ENCODE results near the gene C3orf49.
A peak's percentile ranks its signal among the peaks of the same experiment; 100 is the strongest.

C3orf49 gene, protein sequence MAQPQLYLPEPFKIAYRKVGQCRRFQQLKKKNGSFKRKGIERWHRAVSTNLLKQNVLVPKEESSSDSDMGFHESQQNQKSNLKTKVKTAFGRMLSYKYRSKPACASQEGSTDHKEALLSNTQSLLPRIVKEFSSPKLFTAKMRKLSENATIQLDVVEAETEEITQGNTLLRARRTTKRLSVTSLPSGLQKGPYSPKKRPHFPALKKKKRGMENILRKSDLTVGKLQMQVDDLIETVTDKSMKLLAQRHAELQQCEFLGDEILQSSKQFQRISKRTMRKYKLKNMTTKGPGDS

DNA sequence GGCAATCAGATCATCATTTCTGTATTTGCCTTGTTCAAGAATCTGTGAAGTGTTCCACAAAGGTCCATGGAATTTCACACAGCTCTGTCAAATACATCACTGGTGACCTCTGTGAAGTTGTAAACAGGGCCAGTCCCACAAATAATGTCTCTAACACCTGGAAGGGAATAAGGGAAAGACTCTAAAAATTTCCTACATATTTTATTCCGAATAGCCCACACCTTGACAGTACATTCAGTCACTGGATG lies at the start of gene C3orf49:
TSS of gene C3orf49 (plus strand) at position 149 of the 248 bp plus-strand sequence. CDS start 173 bp downstream, outside the sequence.
- DNase-seq (ENCODE audit: low spot score), result no peak

- DNase-seq (ENCODE audit: low spot score), result no peak
Measured at GRCh38 chr3:63774781-63775180, 44.3 kb upstream of the C3orf49 start.

GRCh38 chr3:63779227-63779626 lies 39.9 kb upstream of the C3orf49 start:
- DNase-seq (ENCODE audit: low spot score), result no peak

DNA sequence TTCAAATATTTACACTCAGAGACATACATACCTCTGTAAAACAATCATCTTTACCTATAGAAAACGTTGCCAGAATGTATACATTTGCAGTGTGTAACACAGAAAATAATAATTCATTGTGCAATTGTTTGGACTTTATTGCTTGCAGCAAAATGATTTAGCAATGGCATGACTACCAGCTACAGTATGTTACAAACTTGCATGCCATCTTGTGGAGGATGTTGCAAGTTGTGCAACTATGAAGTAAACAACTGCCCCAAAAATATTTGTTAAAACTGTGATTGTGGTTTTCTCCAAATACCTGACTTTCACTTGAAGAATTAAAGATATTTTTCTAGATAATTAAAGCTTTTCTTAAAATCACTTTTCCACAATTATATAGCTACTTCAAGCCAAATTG lies 27.1 kb upstream of the C3orf49 start:
- no peak for DNase-seq (ENCODE audit: low spot score)

DNA sequence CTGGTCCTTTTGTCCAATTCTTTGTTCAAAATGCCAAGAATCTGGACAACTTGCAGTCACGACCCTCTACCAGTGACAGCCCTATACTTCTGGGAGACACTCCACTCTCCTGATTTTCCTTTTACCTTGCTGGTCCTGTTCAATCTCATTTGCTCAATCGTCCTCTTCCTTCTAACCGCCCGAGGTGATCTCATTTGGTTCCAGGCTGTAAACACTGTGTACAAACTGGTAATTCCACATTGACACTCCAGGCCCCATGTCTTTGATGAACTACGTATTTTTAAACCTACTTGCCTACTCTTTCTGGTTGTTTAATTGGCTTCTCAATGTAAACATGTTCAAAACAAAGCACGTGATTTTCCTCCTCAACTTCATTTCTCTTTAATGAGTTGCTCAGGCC lies 23.7 kb upstream of the C3orf49 start:
- no peak for DNase-seq (ENCODE audit: low spot score)

DNA sequence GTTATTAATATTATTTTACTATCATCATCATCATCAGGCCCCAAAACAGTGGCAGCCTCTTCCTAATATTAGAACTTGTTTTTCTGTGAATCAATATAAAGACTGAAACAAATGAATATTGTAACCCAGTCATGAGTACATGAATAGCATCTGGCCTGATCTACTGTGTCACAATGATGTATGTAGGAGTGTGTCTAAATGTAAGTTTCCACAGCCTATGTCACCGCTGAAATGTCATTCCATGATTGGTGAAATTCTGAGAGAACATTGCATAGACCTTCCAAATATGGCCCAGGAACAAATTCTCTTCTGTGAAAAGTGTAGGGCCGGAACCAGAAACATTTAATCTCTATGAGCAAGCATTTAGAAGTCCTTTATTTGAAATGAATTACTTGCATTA lies 20.6 kb upstream of the C3orf49 start:
- DNase-seq (ENCODE audit: low spot score), result no peak

- DNase-seq (ENCODE audit: low spot score), result no peak
Measured at GRCh38 chr3:63798949-63799348, 20.1 kb upstream of the C3orf49 start.

GRCh38 chr3:63800097-63800496 lies 19.0 kb upstream of the C3orf49 start:
- DNase-seq (ENCODE audit: low spot score), result no peak

DNA sequence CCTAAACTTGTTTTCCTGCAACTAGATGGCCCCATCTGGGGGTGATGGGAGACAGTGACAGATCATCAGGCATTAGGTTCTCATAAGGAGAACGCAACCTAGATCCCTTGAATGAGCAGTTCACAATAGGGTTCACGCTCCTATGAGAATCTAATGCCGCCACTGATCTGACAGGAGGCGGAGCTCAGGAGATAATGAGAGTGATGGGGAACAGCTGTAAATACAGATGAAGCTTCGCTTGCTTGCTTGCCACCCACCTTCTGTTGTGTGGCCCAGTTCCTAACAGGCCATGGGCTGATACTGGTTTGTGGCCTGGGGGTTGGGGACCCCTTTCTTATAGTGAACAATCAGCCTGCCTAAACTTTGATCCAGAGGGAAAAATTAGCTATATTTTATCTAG lies 15.2 kb upstream of the C3orf49 start:
- no peak for DNase-seq (ENCODE audit: low spot score)

DNA sequence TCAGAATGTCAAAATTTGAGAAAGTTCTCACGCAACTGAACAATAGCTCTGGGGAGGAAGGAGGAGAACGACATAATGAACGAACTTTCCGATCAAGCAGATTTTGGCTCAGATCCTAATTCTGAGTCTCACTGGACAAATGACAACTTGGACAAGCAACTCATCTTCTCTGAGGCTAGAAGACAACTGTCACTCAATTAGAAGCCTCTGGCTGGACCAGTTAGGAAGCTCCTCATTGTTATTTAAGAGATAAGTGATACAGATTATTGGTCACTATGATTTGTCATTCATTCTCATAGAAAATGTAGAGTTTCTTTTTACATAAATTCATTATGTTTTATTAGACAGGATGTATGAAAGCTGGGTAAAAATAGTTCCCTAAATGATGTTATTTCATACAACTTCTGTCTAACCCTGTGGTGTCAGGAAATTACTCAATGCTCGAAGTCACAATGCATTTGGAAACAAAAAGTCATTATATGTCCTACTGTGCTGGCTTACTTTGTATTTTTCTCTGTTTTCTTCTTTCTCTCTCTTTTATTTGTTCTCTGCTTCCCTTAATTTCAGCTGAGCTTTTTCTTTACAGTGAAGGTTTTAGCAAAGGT lies 11.0 kb upstream of the C3orf49 start:
- no peak for DNase-seq (ENCODE audit: low spot score)

DNA sequence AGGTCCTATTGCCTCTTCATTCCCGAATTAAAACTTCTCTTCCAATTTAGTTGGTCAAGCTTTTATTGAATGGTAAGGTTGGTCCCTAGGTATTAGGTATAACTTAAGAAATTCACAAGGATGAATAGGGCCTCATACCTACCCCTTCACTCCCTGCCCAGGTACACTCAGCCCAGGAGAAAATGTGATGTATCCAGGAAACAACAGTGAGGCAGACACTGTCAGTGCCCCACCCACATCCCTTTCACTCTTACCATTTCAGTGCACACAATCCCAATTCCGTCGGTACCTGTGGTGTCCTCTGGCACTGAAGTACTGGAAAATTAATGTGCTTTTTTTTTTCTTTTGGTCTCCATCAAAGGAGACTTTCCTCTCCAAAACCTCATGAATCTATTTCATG lies 10.5 kb upstream of the C3orf49 start:
- no peak for DNase-seq (ENCODE audit: low spot score)

DNA sequence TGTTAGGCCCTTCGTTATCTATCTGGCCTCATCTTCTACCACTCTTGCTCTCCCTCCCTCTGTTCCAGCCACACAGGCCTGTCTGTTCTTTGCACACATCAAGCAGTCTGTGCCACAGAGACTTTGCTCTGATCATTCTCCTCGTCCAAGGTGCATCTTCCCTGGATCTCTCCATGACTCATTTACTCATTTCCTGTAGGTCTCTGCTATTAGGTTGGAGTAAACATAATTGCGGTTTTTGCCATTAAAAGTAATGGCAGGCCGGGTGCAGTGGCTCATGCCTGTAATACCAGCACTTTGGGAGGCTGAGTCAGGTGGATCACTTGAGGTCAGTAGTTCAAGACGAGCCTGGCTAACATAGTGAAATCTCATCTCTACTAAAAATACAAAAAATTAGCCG lies 9.5 kb upstream of the C3orf49 start:
- no peak for DNase-seq (ENCODE audit: low spot score)

DNA sequence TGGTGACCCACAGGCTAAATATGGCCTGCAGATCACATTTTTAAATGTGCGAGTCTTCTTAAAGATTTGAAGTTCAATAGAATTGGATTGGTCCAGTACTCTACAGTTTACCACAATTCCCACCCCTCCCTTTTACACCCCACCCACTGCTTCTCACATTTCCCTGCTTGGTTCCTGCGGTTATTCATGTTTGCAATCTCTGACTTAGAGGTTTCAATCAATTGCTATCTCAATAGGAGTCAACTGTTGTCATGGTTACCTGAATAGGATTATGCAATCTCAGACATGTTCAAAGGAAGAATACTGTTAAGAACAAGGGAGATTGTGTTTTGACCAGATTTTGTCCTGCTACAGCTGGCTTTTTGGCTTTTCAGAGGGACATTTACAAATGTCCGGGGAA lies 4.9 kb upstream of the C3orf49 start:
- DNase-seq (ENCODE audit: low spot score), result peak; percentile 2

DNA sequence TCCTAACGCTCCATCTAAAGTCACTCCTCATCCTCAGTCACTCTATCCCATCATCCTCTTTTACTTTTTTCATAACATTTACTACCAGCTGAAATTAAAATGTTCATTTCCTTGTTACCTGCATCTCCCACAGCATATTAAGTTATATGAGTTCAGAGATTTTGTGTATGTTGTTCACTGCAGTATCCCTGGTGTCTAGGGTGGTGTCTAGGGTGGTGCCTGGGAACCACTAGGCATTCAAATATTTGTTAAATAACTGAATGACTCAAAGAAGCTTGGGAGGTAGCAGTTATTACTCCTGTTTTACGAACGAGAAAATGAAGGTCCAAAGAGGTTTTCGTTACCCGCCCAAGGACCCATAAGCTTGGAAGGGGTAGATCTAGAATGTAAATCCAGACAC lies 1.9 kb upstream of the C3orf49 start:
- no peak for DNase-seq (ENCODE audit: low spot score)

GRCh38 chr3:63818282-63819150 lies 583 bp upstream of the C3orf49 start:
- DNase-seq (ENCODE audit: low spot score), result peak; percentile 2

GRCh38 chr3:63824309-63824708 lies 5.2 kb downstream of the C3orf49 start:
- no peak for DNase-seq (ENCODE audit: low spot score)

- no peak for DNase-seq (ENCODE audit: low spot score)
Measured at GRCh38 chr3:63830526-63830925, 11.4 kb downstream of the C3orf49 start.

- DNase-seq (ENCODE audit: low spot score), result no peak
Measured at GRCh38 chr3:63832395-63832794, 13.3 kb downstream of the C3orf49 start.

DNA sequence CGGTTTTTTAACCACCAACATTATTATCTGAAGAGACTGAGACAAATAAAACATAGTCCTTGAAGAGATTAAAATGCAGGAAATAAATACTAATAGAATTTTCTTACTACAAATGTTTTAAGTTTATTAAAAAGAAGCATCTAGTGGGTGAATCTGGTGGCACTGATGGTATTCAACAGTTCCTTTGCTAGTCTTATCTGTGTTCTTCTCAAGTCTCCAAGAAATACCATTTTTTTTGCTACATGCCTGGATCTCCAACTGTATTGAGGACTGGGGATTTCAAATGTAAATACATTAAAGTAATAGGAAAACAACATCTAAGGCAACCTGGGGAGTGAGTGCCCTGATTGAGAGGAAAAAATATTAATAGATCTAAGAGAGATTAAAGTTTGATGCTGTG lies 22.6 kb downstream of the C3orf49 start:
- DNase-seq (ENCODE audit: low spot score), result no peak

DNA sequence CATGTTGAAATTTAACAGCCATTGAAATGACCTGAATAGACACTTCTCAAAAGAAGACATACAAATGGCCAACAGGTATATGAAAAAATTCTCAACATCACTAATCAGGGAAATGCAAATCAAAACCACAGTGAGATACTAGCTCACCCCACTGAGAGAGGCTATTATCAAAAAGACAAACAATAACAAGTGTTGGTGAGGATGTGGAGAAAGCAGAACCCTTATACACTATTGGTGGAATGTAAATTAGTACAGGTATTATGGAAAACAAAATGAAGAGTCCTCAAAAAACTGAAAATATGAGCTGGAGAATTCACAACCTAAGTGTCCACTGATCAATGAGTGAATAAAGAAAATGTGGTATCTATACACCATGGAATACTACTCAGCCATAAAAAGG lies 23.0 kb downstream of the C3orf49 start:
- DNase-seq (ENCODE audit: low spot score), result no peak

GRCh38 chr3:63845215-63845614 lies 26.1 kb downstream of the C3orf49 start:
- DNase-seq (ENCODE audit: low spot score), result no peak

DNA sequence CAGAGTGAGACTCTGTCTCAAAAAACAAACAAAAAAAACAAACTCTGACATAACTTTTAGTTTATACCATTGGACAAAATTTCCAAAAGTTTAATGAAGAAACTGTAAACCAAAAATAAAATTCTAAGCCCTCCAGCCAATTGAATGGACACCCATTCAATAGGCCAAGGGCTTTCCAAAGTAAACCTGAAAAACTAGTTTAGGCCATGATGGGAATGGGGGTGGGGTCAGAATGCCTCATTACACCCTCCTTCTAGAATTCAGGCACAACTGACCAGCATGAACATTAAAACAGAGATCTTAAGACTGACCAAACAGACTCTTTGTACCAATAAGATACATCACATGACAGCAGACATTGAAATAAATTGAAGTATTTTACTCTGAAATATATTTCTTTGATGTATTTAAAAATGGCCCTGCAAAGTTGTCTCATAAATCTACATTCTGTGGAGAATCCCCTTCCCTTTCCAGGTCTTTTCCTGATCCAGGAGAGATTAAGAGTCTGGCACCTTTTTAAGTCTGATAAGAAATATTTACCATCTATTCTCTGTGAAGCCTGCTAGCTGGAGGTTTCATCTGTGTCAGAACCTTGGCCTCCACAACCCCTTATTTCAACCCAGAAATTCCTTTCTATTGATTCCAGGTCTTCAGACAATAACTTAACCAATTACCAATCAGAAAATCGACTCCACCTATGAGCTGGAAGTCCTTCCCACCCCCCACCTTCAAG lies 28.8 kb downstream of the C3orf49 start:
- no peak for DNase-seq (ENCODE audit: low spot score)

GRCh38 chr3:63849175-63849574 lies 30.1 kb downstream of the C3orf49 start:
- DNase-seq (ENCODE audit: low spot score), result no peak
